Peyer's patch (tissue), 4 donors: Measurements from ENCODE around the gene RFX8. TPM values are rescaled to one million over a fixed set of nuclear protein-coding genes. Genes with fewer than 3 reads are reported as not detected.

Experiments
- DNase-seq, 3 donors: peaks; one replicate each; pipeline ENCODE4 v3.0.0-alpha.2; 2017 to 2019
- H3K27ac ChIP-seq, 4 donors: fragments of 200-600 bp; sonication (generic); one replicate each; pipeline ENCODE4 v1.5.1; 2016 to 2019
- H3K27me3 ChIP-seq, 2 donors: fragments of 200-600 bp; sonication (generic); one replicate each; pipeline ENCODE4 v1.5.1; 2019
- H3K36me3 ChIP-seq, 3 donors: fragments of 200-600 bp; sonication (generic); one replicate each; pipeline ENCODE4 v1.5.1; 2016 to 2019
- H3K4me1 ChIP-seq, 4 donors: fragments of 200-600 bp; sonication (generic); one replicate each; pipeline ENCODE4 v1.5.1; 2016 to 2019
- H3K4me3 ChIP-seq, 4 donors: fragments of 200-600 bp; sonication (generic); 1 replicate in 3 of 4; 2 replicates in 1 of 4; pipeline ENCODE4 v1.5.1; 2016 to 2019; ENCODE audit warnings: mild to moderate bottlenecking in 1 of 4
- H3K9me3 ChIP-seq, 4 donors: fragments of 200-600 bp; sonication (generic); one replicate each; pipeline ENCODE4 v1.5.1; 2016 to 2019; ENCODE audit warnings: mild to moderate bottlenecking in 1 of 4
- POLR2A ChIP-seq, 2 donors: fragments of 450-650 bp; IDR thresholded peaks; one replicate each; pipeline ENCODE4 v1.5.1; 2017; ENCODE audit warnings: antibody characterized with exemption in 2 of 2, mild to moderate bottlenecking in 2 of 2, moderate library complexity in 2 of 2
- total RNA-seq, 4 donors: library from RNA; depleted of rRNA; stranded (reverse); fragments of >200 nt; gene quantifications; one replicate each; pipeline ENCODE4 v1.1.0, GENCODE V29; 2016
- TF ChIP-seq, protein P1 (sequence below), 6 experiments: fragments of 450-650 bp in 4 of 6; fragments of 200-600 bp in 2 of 6; sonication (generic) in 1 of 6; IDR thresholded peaks; one replicate each; pipeline ENCODE4 v1.5.1; 2017 to 2019; ENCODE audit warnings: antibody characterized with exemption in 6 of 6, mild to moderate bottlenecking in 3 of 6, moderate library complexity in 1 of 6

RFX8 gene
- total RNA-seq, 4 donors from 2014 or later = not detected

- DNase-seq = no peak
- TF ChIP-seq, protein P1, sequence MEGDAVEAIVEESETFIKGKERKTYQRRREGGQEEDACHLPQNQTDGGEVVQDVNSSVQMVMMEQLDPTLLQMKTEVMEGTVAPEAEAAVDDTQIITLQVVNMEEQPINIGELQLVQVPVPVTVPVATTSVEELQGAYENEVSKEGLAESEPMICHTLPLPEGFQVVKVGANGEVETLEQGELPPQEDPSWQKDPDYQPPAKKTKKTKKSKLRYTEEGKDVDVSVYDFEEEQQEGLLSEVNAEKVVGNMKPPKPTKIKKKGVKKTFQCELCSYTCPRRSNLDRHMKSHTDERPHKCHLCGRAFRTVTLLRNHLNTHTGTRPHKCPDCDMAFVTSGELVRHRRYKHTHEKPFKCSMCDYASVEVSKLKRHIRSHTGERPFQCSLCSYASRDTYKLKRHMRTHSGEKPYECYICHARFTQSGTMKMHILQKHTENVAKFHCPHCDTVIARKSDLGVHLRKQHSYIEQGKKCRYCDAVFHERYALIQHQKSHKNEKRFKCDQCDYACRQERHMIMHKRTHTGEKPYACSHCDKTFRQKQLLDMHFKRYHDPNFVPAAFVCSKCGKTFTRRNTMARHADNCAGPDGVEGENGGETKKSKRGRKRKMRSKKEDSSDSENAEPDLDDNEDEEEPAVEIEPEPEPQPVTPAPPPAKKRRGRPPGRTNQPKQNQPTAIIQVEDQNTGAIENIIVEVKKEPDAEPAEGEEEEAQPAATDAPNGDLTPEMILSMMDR (IDR thresholded peaks at IDR 0.05) = no peak
- no peak for TF ChIP-seq POLR2A (IDR thresholded peaks at IDR 0.05)
- H3K27me3 ChIP-seq = no peaks in the 10 kb centered on the region
- H3K36me3 ChIP-seq = no peaks in the 10 kb centered on the region
- H3K27ac ChIP-seq = no peak overlapping the region
- no peaks in the 10 kb centered on the region for H3K4me1 ChIP-seq
- peaks cover 0 to 4% (median 0%) of the 10 kb centered on the region in 4 donors for H3K9me3 ChIP-seq
- no peak overlapping the region for H3K4me3 ChIP-seq
These were observed 42.1 kb upstream of the RFX8 start for GRCh38 chr2:101516823-101517690.

- Histone ChIP-seq H3K27ac (no peak overlapping the region), H3K27me3 (no peaks in the 10 kb centered on the region), H3K4me3 (no peak overlapping the region), H3K4me1 (no peaks in the 10 kb centered on the region), H3K36me3 (no peaks in the 10 kb centered on the region), H3K9me3 (peaks cover 0 to 4% (median 0%) of the 10 kb centered on the region in 4 donors)
- TF ChIP-seq, protein P1 (IDR thresholded peaks at IDR 0.05) = no peak
- TF ChIP-seq POLR2A (IDR thresholded peaks at IDR 0.05) = no peak
- DNase-seq = no peak
These were observed 41.4 kb upstream of the RFX8 start for GRCh38 chr2:101516349-101516748.

DNA sequence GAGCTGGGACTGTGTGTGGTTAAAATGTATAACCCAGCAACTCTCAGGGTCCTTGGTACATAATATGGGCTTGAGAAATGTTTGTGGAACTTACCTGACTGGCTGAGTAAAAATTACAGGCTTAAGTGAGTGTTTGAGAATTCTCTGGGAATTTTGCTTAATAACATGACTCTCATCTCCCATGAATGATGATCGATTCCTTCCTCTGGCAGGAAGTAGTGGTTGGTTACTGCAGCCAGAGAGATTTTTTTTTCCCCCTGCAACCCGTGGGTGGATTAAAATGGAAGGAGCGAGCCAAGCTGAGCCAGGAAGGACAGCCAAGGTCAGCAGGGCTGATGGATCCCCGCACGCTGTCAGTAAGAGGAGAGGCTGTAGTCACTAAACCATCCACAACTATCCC lies 40.6 kb upstream of the RFX8 start:
- Histone ChIP-seq H3K36me3 (no peaks in the 10 kb centered on the region), H3K4me1 (no peaks in the 10 kb centered on the region), H3K9me3 (peaks cover 0 to 4% (median 0%) of the 10 kb centered on the region in 4 donors), H3K27me3 (no peaks in the 10 kb centered on the region), H3K27ac (no peak overlapping the region), H3K4me3 (no peak overlapping the region)
- no peak for TF ChIP-seq POLR2A (IDR thresholded peaks at IDR 0.05)
- TF ChIP-seq, protein P1 (IDR thresholded peaks at IDR 0.05) = no peak
- no peak for DNase-seq

DNA sequence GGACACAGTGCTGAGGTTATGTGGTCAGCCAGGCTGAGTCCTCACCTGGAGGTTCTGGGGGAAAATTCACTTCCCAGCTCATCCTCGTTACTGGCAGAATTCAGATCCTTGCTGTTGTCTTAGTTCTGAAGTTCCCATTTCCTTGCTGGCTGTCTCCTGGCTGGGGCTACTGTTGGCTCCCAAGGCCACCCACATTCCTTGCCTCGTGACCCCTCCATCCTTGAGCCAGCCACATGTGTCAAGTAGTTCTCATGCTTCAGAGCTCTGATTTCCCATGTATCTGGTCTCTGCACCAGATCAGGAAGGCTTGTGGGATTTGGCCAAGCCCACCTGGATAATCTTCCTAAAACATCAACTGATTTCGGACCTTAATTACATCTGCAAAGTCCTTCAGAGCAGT lies 38.1 kb upstream of the RFX8 start:
- Histone ChIP-seq H3K4me1 (peaks cover 0 to 4% (median 0%) of the 10 kb centered on the region in 4 donors), H3K36me3 (no peaks in the 10 kb centered on the region), H3K27me3 (no peaks in the 10 kb centered on the region), H3K4me3 (no peak overlapping the region), H3K27ac (no peak overlapping the region), H3K9me3 (peaks cover 0 to 4% (median 0%) of the 10 kb centered on the region in 4 donors)
- DNase-seq = no peak
- TF ChIP-seq, protein P1 (IDR thresholded peaks at IDR 0.05) = no peak

DNA sequence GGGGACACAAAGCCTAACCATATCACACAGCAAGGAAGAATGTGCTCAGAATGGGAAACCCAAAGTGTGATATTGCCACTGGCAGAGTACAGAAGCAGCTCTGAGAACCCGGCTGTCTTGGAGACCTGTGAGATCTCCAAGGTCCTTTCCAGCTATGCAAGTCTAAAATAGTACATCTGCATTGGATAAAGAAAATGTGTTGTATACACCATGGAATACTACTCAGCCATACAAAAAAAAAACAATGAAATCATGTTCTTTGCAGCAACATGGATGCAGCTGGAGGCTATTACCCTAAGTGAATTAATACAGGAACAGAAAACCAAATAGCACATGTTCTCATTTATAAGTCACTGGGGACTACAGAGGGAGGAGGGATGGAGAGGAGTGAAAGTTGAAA lies 36.5 kb upstream of the RFX8 start:
- H3K27ac ChIP-seq = no peak overlapping the region
- TF ChIP-seq, protein P1 (IDR thresholded peaks at IDR 0.05) = no peak
- TF ChIP-seq POLR2A (IDR thresholded peaks at IDR 0.05) = no peak

More for the DNA sequence above, 36.5 kb upstream of the RFX8 start:
- H3K4me1 ChIP-seq = peaks cover 0 to 4% (median 0%) of the 10 kb centered on the region in 4 donors
- H3K27me3 ChIP-seq = no peaks in the 10 kb centered on the region
- DNase-seq = no peak
- H3K9me3 ChIP-seq = no peaks in the 10 kb centered on the region
- H3K36me3 ChIP-seq = no peaks in the 10 kb centered on the region
- no peak overlapping the region for H3K4me3 ChIP-seq
